ENCODE measurements around the gene GATA5.
"Not testable (repeated sequence)": the region's sequence is repeated elsewhere in the genome, so short reads cannot be mapped to it uniquely, and the experiment has no call there.

GATA5 gene

GRCh38 chr20:62428002-62428372, 47.8 kb downstream of the GATA5 start:
- Mint-ChIP-seq H3K4me3 (no peak overlapping the region), H3K36me3 (ENCODE audit: low read depth) (no peaks in the 10 kb centered on the region), H3K27ac (peak overlapping the region in 1 of 3 experiments; percentile 72), H3K4me1 (peaks cover 15% of the 10 kb centered on the region), H3K27me3 (ENCODE audit: low read depth) (peaks cover 28% of the 10 kb centered on the region), H3K9me3 (peaks cover 4% of the 10 kb centered on the region)
- TF ChIP-seq CTCF (IDR thresholded peaks at IDR 0.05; ENCODE audit: unreplicated experiment in 3 of 3) = no peak

GRCh38 chr20:62427172-62428001, 48.4 kb downstream of the GATA5 start, which contains the start of gene RBBP8NL:
TSS of gene RBBP8NL (minus strand) at chr20:62427539. CDS start at chr20:62419647, 7,892 bp downstream.
- H3K4me3 Mint-ChIP-seq = no peak within 1 kb of the TSS
- H3K27ac Mint-ChIP-seq = peak within 1 kb of the TSS in 2 of 3 experiments; percentile 39 to 72
- peaks cover 25% of the 10 kb centered on the region for H3K27me3 Mint-ChIP-seq (ENCODE audit: low read depth)
- H3K36me3 Mint-ChIP-seq (ENCODE audit: low read depth) = no peaks in the 10 kb centered on the region
- H3K9me3 Mint-ChIP-seq = peaks cover 4% of the 10 kb centered on the region
- no peak for TF ChIP-seq CTCF (IDR thresholded peaks at IDR 0.05; ENCODE audit: unreplicated experiment in 3 of 3)
- peaks cover 15% of the 10 kb centered on the region for H3K4me1 Mint-ChIP-seq

- TF ChIP-seq CTCF (IDR thresholded peaks at IDR 0.05; ENCODE audit: unreplicated experiment in 3 of 3) = no peak
- Mint-ChIP-seq H3K4me3 (no peak overlapping the region), H3K36me3 (ENCODE audit: low read depth) (no peaks in the 10 kb centered on the region), H3K9me3 (peaks cover 4% of the 10 kb centered on the region), H3K27ac (peak overlapping the region in 1 of 3 experiments; percentile 72), H3K27me3 (ENCODE audit: low read depth) (peaks cover 19% of the 10 kb centered on the region), H3K4me1 (peaks cover 15% of the 10 kb centered on the region)
Measured at GRCh38 chr20:62426699-62427131, 49.1 kb downstream of the GATA5 start.

GRCh38 chr20:62426059-62426348, 49.8 kb downstream of the GATA5 start:
- Mint-ChIP-seq H3K4me3 (peak overlapping the region in 1 of 3 experiments; percentile 57), H3K27me3 (ENCODE audit: low read depth) (peaks cover 17% of the 10 kb centered on the region), H3K27ac (peak overlapping the region in 1 of 3 experiments; percentile 77)
- not testable (repeated sequence) for H3K36me3 Mint-ChIP-seq (ENCODE audit: low read depth); H3K4me1 Mint-ChIP-seq; H3K9me3 Mint-ChIP-seq

GRCh38 chr20:62425281-62426058, 50.3 kb downstream of the GATA5 start:
- no peak for TF ChIP-seq CTCF (IDR thresholded peaks at IDR 0.05; ENCODE audit: unreplicated experiment in 3 of 3)
- H3K36me3 Mint-ChIP-seq (ENCODE audit: low read depth) = no peaks in the 10 kb centered on the region
- H3K9me3 Mint-ChIP-seq = peaks cover 4% of the 10 kb centered on the region
- H3K27ac Mint-ChIP-seq = peak overlapping the region in 1 of 3 experiments; percentile 77
- peak overlapping the region in 1 of 3 experiments; percentile 57 for H3K4me3 Mint-ChIP-seq
- H3K4me1 Mint-ChIP-seq = peaks cover 6% of the 10 kb centered on the region
- H3K27me3 Mint-ChIP-seq (ENCODE audit: low read depth) = peaks cover 13% of the 10 kb centered on the region

- Mint-ChIP-seq H3K27me3 (ENCODE audit: low read depth) (peaks cover 17% of the 10 kb centered on the region), H3K9me3 (peaks cover 6% of the 10 kb centered on the region), H3K36me3 (ENCODE audit: low read depth) (no peaks in the 10 kb centered on the region), H3K27ac (no peak overlapping the region), H3K4me1 (peaks cover 6% of the 10 kb centered on the region), H3K4me3 (no peak overlapping the region)
- no peak for TF ChIP-seq CTCF (IDR thresholded peaks at IDR 0.05; ENCODE audit: unreplicated experiment in 3 of 3)
Measured at GRCh38 chr20:62424249-62425107, 51.3 kb downstream of the GATA5 start.

Data from nephron (organoid).